Activated CD4-positive, alpha-beta T cell treated with anti-CD3 and anti-CD28 coated beads, Interleukin-2, Interleukin-6, amounts not matched to agents 100 ng/mL and 50 ng/mL, durations not matched to agents 16 hours and 8 hours (primary cell): ENCODE data around the gene XCR1.

Source experiments
- DNase-seq: peaks from one replicate; pipeline ENCODE4 v3.0.0-alpha.2; 2020

The XCR1 gene

DNA sequence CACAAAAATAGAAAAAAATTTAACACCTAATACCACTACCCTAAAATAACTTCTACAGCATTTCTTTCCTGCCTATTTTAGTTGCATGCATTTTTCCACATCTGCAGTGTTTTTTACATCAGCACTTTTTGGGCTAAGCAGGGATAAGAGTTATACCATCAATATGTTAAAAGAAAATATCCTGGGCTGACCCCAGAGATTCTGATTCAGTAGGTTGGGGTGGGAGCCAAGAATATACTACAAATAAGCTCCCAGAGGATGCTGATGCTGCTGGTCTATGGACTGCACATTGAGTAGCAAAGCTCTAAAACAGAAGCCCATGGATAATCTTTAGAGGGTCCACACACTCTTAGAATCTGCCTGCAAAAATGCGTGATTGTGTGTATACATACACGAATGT lies 46.5 kb downstream of the XCR1 start:
- no peak for DNase-seq

GRCh38 chr3:45980229-45980813 lies 47.0 kb downstream of the XCR1 start:
- no peak for DNase-seq

GRCh38 chr3:45979378-45979777 lies 47.9 kb downstream of the XCR1 start:
- no peak for DNase-seq

DNA sequence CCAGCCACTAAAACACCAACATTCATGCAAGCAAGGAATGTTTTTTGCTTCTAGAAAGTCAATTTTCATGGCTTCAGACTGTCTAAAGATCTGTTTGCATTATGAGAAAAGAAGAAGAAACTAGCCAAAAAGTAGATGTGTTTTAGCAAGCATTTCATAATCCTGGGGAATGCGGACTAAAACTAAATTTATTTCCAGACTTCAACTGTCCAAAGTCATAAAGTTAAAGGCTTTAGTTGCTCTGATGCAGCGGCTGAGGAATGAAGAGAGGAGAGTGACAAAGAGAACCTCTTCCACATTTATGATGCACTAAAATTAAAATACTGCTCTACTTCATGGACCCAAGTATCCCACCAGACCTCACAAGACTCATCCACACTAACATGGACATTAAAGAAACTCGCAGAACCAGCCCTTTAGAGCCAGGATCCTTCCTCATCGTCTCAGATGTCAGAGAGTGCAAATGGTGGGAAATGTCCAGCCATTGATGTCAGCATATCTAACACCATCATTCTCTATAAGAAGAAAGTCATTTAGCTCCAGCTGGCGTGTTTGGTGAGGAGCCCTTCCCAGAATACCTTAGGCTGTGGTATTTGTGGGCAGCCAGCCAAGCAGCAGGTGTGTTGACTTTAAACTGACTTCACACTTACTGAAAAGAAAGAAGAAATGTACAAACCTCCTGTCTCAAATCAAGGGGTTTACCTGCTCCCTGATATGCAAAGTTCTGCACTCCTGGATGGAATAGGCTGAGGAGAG lies 49.1 kb downstream of the XCR1 start:
- DNase-seq: peak; percentile 81

- peak; percentile 47 for DNase-seq
Measured at GRCh38 chr3:45976191-45977091, 50.8 kb downstream of the XCR1 start.

DNA sequence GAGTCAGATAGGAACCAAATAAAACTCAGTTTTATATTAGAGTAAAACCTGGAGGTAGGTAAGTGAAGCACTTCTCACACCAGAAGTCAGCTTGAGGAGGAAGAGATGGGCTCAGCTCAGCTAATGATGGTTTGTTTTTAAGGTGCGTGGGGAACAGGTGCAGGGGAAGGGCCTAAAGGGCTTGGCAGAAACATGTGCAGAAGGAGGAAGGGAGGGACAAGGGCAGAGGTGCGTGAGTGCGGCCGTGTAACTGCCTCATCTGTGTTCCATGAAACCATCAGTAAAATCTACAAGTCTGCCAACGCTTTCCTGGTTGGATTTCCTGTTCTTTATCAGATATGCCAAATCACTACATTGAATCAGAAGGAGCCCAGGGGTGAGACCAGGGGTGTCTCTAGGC lies 51.6 kb downstream of the XCR1 start:
- no peak for DNase-seq

GRCh38 chr3:45974686-45975085 lies 52.6 kb downstream of the XCR1 start:
- no peak for DNase-seq

GRCh38 chr3:45972534-45973402 lies 54.5 kb downstream of the XCR1 start:
- peak; percentile 36 for DNase-seq

GRCh38 chr3:45969953-45970352 lies 57.3 kb downstream of the XCR1 start:
- no peak for DNase-seq

- no peak for DNase-seq
Measured at GRCh38 chr3:45969116-45969515, 58.2 kb downstream of the XCR1 start.

DNA sequence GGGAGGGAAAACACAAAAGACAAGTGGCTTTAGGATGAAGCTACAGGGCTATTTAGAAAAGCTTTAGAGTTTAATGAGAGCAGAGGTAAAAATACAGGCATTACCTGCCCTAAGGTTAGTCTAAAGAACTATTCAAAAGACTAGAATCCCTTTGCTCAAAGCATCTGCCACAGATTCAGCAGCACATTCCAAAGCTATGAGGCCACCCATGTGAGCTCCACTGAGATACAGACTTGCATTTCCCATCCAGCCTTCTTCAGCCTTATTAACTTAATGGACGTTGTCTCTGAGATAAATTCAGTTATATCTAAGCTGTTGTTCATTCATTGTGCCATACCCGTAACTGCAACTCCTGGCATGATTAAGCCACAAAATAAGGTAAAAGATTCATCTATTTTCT lies 58.6 kb downstream of the XCR1 start:
- DNase-seq: no peak

- no peak for DNase-seq
Measured at GRCh38 chr3:45968149-45968548, 59.1 kb downstream of the XCR1 start.

DNA sequence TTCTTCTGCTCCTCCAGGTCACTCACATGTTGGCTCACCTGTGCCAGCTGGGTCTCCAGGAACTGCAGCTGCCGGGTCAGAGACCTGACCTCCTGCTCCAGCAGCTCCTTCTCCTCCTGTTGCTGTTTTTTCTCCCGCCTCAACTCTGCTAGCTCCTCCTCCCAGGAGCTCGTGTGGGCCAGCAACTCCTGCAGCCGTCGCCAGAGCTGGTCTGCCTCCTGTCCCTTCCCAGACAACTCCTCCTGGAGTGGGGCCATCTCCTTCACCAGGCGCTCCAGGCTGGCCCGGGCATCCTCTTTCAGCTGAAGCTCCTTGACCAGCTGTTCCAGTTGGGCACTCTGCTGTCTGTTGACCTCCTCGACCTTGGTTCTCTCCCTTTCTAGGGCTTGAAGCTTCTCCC lies 59.6 kb downstream of the XCR1 start:
- DNase-seq: no peak
